ENCODE results near the gene EVL.

DNA sequence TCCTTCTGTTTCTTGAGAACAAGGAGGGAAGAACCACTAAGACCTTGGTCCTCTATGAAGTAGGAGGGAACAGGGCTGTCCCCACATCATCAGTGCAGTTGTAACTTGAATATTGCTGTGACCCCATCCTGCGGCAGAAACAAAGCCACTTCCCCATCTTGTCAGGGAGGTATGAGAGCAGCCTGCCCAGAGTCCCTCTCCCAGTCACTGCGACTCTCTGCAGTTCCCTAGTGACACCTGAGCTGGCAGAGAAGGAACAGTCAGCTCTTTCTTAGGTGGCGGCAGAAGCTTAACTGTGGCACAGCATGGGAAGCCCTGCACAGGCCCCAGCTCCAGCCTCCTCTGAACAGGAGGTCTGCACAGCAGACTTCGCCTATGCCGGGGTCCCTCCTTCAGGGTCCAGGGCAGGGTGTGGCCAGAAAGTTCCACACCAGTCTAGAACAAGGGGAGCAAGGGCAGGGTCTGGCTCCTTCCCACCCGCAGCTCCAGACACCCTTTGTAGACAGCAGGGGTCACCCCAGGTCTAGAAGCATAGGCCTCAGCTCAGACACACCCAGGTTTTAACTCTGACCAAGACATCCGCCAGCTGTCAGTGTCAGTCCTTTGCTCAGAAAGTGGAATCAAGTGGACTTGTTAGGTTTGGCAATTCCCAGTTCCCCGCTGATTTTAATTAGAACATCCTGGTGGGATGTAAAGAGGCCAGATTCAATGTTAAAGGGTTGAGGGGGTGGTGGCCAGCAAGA, 57.4 kb downstream of the EVL start:
- TF ChIP-seq BHLHE40 (IDR thresholded peaks at IDR 0.05; ENCODE audit: borderline replicate concordance) (no peak), FOXK2 (IDR thresholded peaks at IDR 0.05) (no peak), SP1 (IDR thresholded peaks at IDR 0.05) (no peak), FOXA1 (IDR thresholded peaks at IDR 0.05) (no peak), NFRKB (IDR thresholded peaks at IDR 0.05) (no peak), L3MBTL2 (conservative IDR thresholded peaks at IDR 0.05) (no peak), ARNT (IDR thresholded peaks at IDR 0.05) (no peak), TARDBP (IDR thresholded peaks at IDR 0.05) (no peak), ELF4 (IDR thresholded peaks at IDR 0.05) (no peak), SUZ12 (IDR thresholded peaks at IDR 0.05) (no peak)
